ENCODE measurements around the gene HIRA.
A peak's percentile ranks its signal among the peaks of the same experiment; 100 is the strongest.
"Not testable (repeated sequence)": the region's sequence is repeated elsewhere in the genome, so short reads cannot be mapped to it uniquely, and the experiment has no call there.

Gene HIRA

GRCh38 chr22:19323420-19323819, 108.1 kb downstream of the HIRA start:
- not testable (repeated sequence) for DNase-seq

GRCh38 chr22:19321757-19322156, 109.8 kb downstream of the HIRA start:
- no peak for DNase-seq

- not testable (repeated sequence) for DNase-seq
Observed at GRCh38 chr22:19320136-19320535, 111.4 kb downstream of the HIRA start.

- no peak for DNase-seq
Observed at GRCh38 chr22:19319281-19319680, 112.3 kb downstream of the HIRA start.

GRCh38 chr22:19317865-19318264, 113.7 kb downstream of the HIRA start:
- DNase-seq, result no peak

GRCh38 chr22:19307872-19308271, 123.7 kb downstream of the HIRA start:
- no peak for DNase-seq

- DNase-seq, result not testable (repeated sequence)
Observed at GRCh38 chr22:19306535-19306934, 125.0 kb downstream of the HIRA start.

- no peak for DNase-seq
Observed at GRCh38 chr22:19304547-19304946, 127.0 kb downstream of the HIRA start.

- DNase-seq, result no peak
Observed at GRCh38 chr22:19303785-19304184, 127.7 kb downstream of the HIRA start.

GRCh38 chr22:19295733-19296132, 135.8 kb downstream of the HIRA start:
- no peak for DNase-seq

GRCh38 chr22:19292458-19293230, 138.9 kb downstream of the HIRA start:
- DNase-seq, result no peak

GRCh38 chr22:19291580-19292457, 139.7 kb downstream of the HIRA start, which contains the start of gene CLTCL1:
CLTCL1 (minus strand) TSS chr22:19291719; CDS start chr22:19291641, 78 bp downstream.
- DNase-seq, result peak; percentile 62

GRCh38 chr22:19291218-19291579, 140.3 kb downstream of the HIRA start:
- DNase-seq, result peak; percentile 39

- DNase-seq, result no peak
Observed at GRCh38 chr22:19290400-19291217, 140.9 kb downstream of the HIRA start.

GRCh38 chr22:19289475-19290161, 141.9 kb downstream of the HIRA start:
- DNase-seq, result no peak

GRCh38 chr22:19287889-19288288, 143.6 kb downstream of the HIRA start:
- no peak for DNase-seq

GRCh38 chr22:19287076-19287707, 144.3 kb downstream of the HIRA start:
- no peak for DNase-seq

- no peak for DNase-seq
Observed at GRCh38 chr22:19285831-19286230, 145.7 kb downstream of the HIRA start.

All from T-helper 9 cell (primary cell).